ENCODE data around the gene ANXA6. TPM values are rescaled to one million over a fixed set of nuclear protein-coding genes. Genes with fewer than 3 reads are reported as not detected.

Gene ANXA6
- total RNA-seq, 2 donors from 2014 or later, result 164 to 165 TPM

GRCh38 chr5:151058891-151059489 is 98.6 kb downstream of the ANXA6 start:
- Histone ChIP-seq H3K9me3 (no peaks in the 10 kb centered on the region), H3K4me1 (peaks cover 0 to 49% of the 10 kb centered on the region in 2 donors), H3K27me3 (no peaks in the 10 kb centered on the region), H3K36me3 (peaks cover 50% of the 10 kb centered on the region), H3K4me3 (no peak overlapping the region), H3K27ac (peak overlapping the region; percentile 70 to 83)
- TF ChIP-seq CTCF (IDR thresholded peaks at IDR 0.05), result no peak
- DNase-seq (ENCODE audit: low spot score), result no peak

GRCh38 chr5:151058301-151058700 is 99.3 kb downstream of the ANXA6 start:
- Histone ChIP-seq H3K4me3 (no peak overlapping the region), H3K4me1 (peaks cover 0 to 42% of the 10 kb centered on the region in 2 donors), H3K36me3 (peaks cover 50% of the 10 kb centered on the region), H3K9me3 (no peaks in the 10 kb centered on the region), H3K27ac (peak overlapping the region in 1 of 2 donors; percentile 83), H3K27me3 (no peaks in the 10 kb centered on the region)
- DNase-seq (ENCODE audit: low spot score), result no peak
- TF ChIP-seq CTCF (IDR thresholded peaks at IDR 0.05), result no peak

- Histone ChIP-seq H3K36me3 (peaks cover 41% of the 10 kb centered on the region), H3K27ac (no peak overlapping the region), H3K4me3 (no peak overlapping the region), H3K9me3 (no peaks in the 10 kb centered on the region), H3K27me3 (no peaks in the 10 kb centered on the region), H3K4me1 (peaks cover 0 to 35% of the 10 kb centered on the region in 2 donors)
- no peak for TF ChIP-seq CTCF (IDR thresholded peaks at IDR 0.05)
- DNase-seq (ENCODE audit: low spot score), result no peak
These were observed 100.9 kb downstream of the ANXA6 start for GRCh38 chr5:151056379-151057325.

- no peak for TF ChIP-seq CTCF (IDR thresholded peaks at IDR 0.05)
- no peak for DNase-seq (ENCODE audit: low spot score)
- peaks cover 0 to 30% of the 10 kb centered on the region in 2 donors for H3K4me1 ChIP-seq
- H3K36me3 ChIP-seq, result peaks cover 43% of the 10 kb centered on the region
- H3K9me3 ChIP-seq, result no peaks in the 10 kb centered on the region
- H3K4me3 ChIP-seq, result no peak overlapping the region
- H3K27me3 ChIP-seq, result no peaks in the 10 kb centered on the region
- H3K27ac ChIP-seq, result no peak overlapping the region
These were observed 102.2 kb downstream of the ANXA6 start for GRCh38 chr5:151055336-151055735.

GRCh38 chr5:151054709-151055108 is 102.9 kb downstream of the ANXA6 start:
- no peak overlapping the region for H3K4me3 ChIP-seq
- peaks cover 48% of the 10 kb centered on the region for H3K36me3 ChIP-seq
- no peak for DNase-seq (ENCODE audit: low spot score)
- H3K27me3 ChIP-seq, result no peaks in the 10 kb centered on the region
- no peak overlapping the region for H3K27ac ChIP-seq
- no peak for TF ChIP-seq CTCF (IDR thresholded peaks at IDR 0.05)
- no peaks in the 10 kb centered on the region for H3K9me3 ChIP-seq
- peaks cover 0 to 24% of the 10 kb centered on the region in 2 donors for H3K4me1 ChIP-seq

Data from right atrium auricular region (tissue), 2 donors.